ENCODE data around the gene YLPM1. TPM values are rescaled to one million over a fixed set of nuclear protein-coding genes. Genes with fewer than 3 reads are reported as not detected.

YLPM1 gene
- total RNA-seq, 1 donor from 2014 or later, result 55.9 TPM

DNA sequence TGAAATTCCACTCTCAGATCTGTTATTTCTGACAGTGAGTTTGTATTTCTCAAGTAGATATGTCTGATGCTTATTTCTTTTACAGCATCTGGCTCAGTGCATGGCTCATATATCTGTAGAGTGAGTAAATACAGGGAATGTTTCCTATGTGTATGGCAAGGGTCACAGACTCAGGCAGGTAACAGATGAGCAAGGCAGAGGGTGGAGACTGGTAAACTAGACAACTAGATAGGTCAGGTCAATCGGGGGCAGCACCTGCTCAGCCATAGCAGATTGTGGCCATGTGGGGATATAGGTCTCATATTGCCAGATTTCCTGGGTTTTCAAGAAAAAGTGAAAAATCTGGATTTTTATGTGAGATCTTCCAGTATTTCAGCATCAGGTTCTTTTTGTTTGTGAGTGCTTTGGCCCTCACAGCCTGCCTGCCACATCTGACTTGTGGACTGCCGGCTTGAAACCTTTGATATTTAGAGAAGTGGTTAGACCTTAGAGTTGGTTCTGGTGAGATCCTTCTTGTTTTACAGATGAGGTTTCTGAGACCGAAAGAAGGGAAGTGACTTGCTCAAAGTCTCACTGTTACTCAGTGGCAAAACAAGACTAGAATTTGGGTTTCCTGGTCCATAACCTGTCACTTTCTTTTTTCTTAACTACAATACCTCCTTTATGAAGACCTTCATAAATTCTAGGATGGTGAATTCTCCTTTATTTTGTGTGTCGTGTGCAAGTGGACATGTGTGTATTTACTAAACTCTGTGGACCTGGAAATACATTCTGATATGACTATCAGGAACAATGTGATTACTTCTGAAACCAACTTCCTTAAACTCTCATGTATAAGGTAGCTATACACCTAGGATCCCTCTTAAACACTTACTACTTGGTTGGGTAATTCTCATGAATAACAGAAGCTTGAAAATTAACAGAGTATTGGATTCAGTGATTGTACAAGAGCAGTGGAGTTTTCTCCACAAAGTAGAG lies 78.4 kb downstream of the YLPM1 start:
- H3K36me3 ChIP-seq, result peaks cover 5% of the 10 kb centered on the region
- H2AFZ ChIP-seq (replicated peaks), result no peak overlapping the region
- no peak overlapping the region for H3K4me2 ChIP-seq
- Mint-ChIP-seq H3K9me3 (no peaks in the 10 kb centered on the region), H3K4me3 (no peak overlapping the region), H3K4me1 (no peaks in the 10 kb centered on the region), H3K36me3 (peaks cover 8% of the 10 kb centered on the region), H3K27me3 (ENCODE audit: insufficient read depth, low read depth) (no peaks in the 10 kb centered on the region), H3K27ac (no peak overlapping the region)
- no peak overlapping the region for H3K27ac ChIP-seq
- no peak overlapping the region for H3K4me3 ChIP-seq
- H3K4me1 ChIP-seq, result no peaks in the 10 kb centered on the region
- TF ChIP-seq CTCF (IDR thresholded peaks at IDR 0.05) (no peak), EZH2 (IDR thresholded peaks at IDR 0.05) (no peak), EZH2phosphoT487 (IDR thresholded peaks at IDR 0.05) (no peak)
- no peaks in the 10 kb centered on the region for H3K27me3 ChIP-seq
- H3K79me2 ChIP-seq (ENCODE audit: low read depth), result no peaks in the 10 kb centered on the region
- H3K9ac ChIP-seq, result no peak overlapping the region
- H3K9me3 ChIP-seq (ENCODE audit: low read depth), result no peaks in the 10 kb centered on the region
- no peak for DNase-seq (ENCODE audit: low spot score)
- H3F3A ChIP-seq (ENCODE audit: low read depth), result no peaks in the 10 kb centered on the region
- H4K20me1 ChIP-seq (ENCODE audit: low read depth), result no peaks in the 10 kb centered on the region

DNA sequence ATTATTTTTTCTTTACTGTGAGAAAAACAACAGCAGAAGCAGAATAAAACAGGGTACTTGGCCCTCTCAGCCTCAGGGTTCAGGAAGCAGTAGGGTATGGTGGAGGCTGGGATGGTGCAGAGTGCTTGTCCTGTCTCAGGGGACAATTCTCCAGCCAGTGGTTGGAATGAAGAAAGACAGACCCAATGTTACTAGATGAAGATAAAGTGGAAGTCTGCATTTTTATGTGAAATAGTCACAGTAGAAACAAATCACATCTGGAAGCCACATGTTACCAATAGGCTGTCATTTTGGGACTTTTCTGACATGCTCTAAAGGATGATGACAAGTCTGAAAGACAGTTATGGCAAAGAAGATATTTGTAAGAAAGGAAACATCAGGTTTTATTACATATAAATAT lies 80.5 kb downstream of the YLPM1 start:
- H3K4me3 Mint-ChIP-seq, result no peak overlapping the region
- peaks cover 4% of the 10 kb centered on the region for H3K36me3 Mint-ChIP-seq
- H3K79me2 ChIP-seq (ENCODE audit: low read depth), result no peaks in the 10 kb centered on the region
- no peaks in the 10 kb centered on the region for H3K27me3 ChIP-seq
- H3K27ac Mint-ChIP-seq, result no peak overlapping the region
- H3K27ac ChIP-seq, result no peak overlapping the region
- no peaks in the 10 kb centered on the region for H3F3A ChIP-seq (ENCODE audit: low read depth)
- DNase-seq (ENCODE audit: low spot score), result no peak
- no peaks in the 10 kb centered on the region for H4K20me1 ChIP-seq (ENCODE audit: low read depth)
- H3K4me1 Mint-ChIP-seq, result no peaks in the 10 kb centered on the region
- H3K9ac ChIP-seq, result no peak overlapping the region
- no peaks in the 10 kb centered on the region for H3K4me1 ChIP-seq
- no peak overlapping the region for H3K4me3 ChIP-seq
- no peaks in the 10 kb centered on the region for H3K9me3 ChIP-seq (ENCODE audit: low read depth)
- no peak for TF ChIP-seq CTCF (IDR thresholded peaks at IDR 0.05)
- no peak for TF ChIP-seq EZH2phosphoT487 (IDR thresholded peaks at IDR 0.05)
- no peak for TF ChIP-seq EZH2 (IDR thresholded peaks at IDR 0.05)
- no peaks in the 10 kb centered on the region for H3K36me3 ChIP-seq
- H3K4me2 ChIP-seq, result no peak overlapping the region
- no peaks in the 10 kb centered on the region for H3K9me3 Mint-ChIP-seq
- H2AFZ ChIP-seq (replicated peaks), result no peak overlapping the region
- no peaks in the 10 kb centered on the region for H3K27me3 Mint-ChIP-seq (ENCODE audit: insufficient read depth, low read depth)

DNA sequence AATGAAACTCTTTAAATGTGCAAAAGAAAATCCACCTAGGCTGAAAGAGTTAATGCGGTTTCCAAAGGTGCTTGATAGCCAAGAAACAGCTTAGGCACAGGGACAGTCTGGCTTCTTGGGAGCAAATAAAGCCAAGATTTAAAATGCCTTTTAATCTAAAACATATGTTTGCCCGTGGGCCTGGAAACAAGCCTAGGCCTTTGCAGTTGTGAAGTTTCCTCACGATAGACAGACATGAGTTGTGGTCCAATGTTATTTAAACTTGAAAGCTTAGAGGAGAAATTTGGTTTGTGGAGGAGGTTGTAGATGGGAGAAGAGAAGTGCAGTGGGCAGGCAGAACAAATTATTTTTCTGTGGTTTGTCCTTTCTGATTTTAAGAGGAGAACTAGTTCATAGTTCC lies 83.1 kb downstream of the YLPM1 start:
- no peak overlapping the region for H3K4me2 ChIP-seq
- no peak overlapping the region for H3K4me3 ChIP-seq
- TF ChIP-seq CTCF (IDR thresholded peaks at IDR 0.05) (no peak), EZH2 (IDR thresholded peaks at IDR 0.05) (no peak), EZH2phosphoT487 (IDR thresholded peaks at IDR 0.05) (no peak)
- no peak for DNase-seq (ENCODE audit: low spot score)
- H3K79me2 ChIP-seq (ENCODE audit: low read depth), result no peaks in the 10 kb centered on the region
- no peak overlapping the region for H3K27ac ChIP-seq
- H3K4me1 Mint-ChIP-seq, result no peaks in the 10 kb centered on the region
- H3K36me3 Mint-ChIP-seq, result peaks cover under 1% of the 10 kb centered on the region
- no peaks in the 10 kb centered on the region for H3K9me3 Mint-ChIP-seq
- H3K4me1 ChIP-seq, result no peaks in the 10 kb centered on the region
- H3F3A ChIP-seq (ENCODE audit: low read depth), result no peaks in the 10 kb centered on the region
- H3K27ac Mint-ChIP-seq, result no peak overlapping the region
- no peaks in the 10 kb centered on the region for H3K9me3 ChIP-seq (ENCODE audit: low read depth)
- no peaks in the 10 kb centered on the region for H4K20me1 ChIP-seq (ENCODE audit: low read depth)
- no peak overlapping the region for H3K4me3 Mint-ChIP-seq
- no peaks in the 10 kb centered on the region for H3K27me3 Mint-ChIP-seq (ENCODE audit: insufficient read depth, low read depth)
- H3K9ac ChIP-seq, result no peak overlapping the region
- H3K36me3 ChIP-seq, result no peaks in the 10 kb centered on the region
- H3K27me3 ChIP-seq, result no peaks in the 10 kb centered on the region
- no peak overlapping the region for H2AFZ ChIP-seq (replicated peaks)

Measured in neural progenitor cell (in vitro differentiated cells).